ENCODE data around the gene VGF.
"Not testable (repeated sequence)": the region's sequence is repeated elsewhere in the genome, so short reads cannot be mapped to it uniquely, and the experiment has no call there.

Gene VGF

GRCh38 chr7:101114492-101114891 lies 50.9 kb downstream of the VGF start:
- no peak for DNase-seq

- peak in 1 of 2 donors; percentile 15 for DNase-seq
These were observed 51.5 kb downstream of the VGF start for GRCh38 chr7:101113836-101114235.

GRCh38 chr7:101113140-101113539 lies 52.2 kb downstream of the VGF start:
- DNase-seq = not testable (repeated sequence)
